GM23338 (cell line): Measurements from ENCODE around the gene ATP8A2. TPM values are rescaled to one million over a fixed set of nuclear protein-coding genes. Genes with fewer than 3 reads are reported as not detected.
A peak's percentile ranks its signal among the peaks of the same experiment; 100 is the strongest.

Experiments used
- ATAC-seq: fragments of 200-7000 bp; cut with Tn5 transposase; 3 replicates; pipeline ENCODE4 v1.9.1; 2020
- DNase-seq: peaks from one replicate; pipeline ENCODE4 v3.0.0-alpha.2; 2015; ENCODE audit warnings: low spot score
- H2AFZ ChIP-seq: fragments of 200-600 bp; sonication (generic); 2 replicates; pipeline ENCODE4 v1.8.0; 2016; ENCODE audit warnings: antibody characterized with exemption, mild to moderate bottlenecking, moderate library complexity
- H3F3A ChIP-seq: fragments of 200-600 bp; sonication (generic); replicated peaks from 2 replicates; pipeline ENCODE4 v1.8.0; 2017; ENCODE audit warnings: antibody characterized with exemption, mixed run types, low read depth
- H3K27ac ChIP-seq: fragments of 200-600 bp; sonication (generic); 2 replicates; pipeline ENCODE4 v1.6.1; 2016; ENCODE audit warnings: low read depth
- H3K27me3 ChIP-seq: fragments of 200-600 bp; sonication (generic); 2 replicates; pipeline ENCODE4 v1.8.0; 2016; ENCODE audit warnings: mild to moderate bottlenecking, mixed run types, moderate library complexity; ENCODE audit not compliant: insufficient read depth
- H3K36me3 ChIP-seq: fragments of 200-600 bp; sonication (generic); 2 replicates; pipeline ENCODE4 v1.8.0; 2016; ENCODE audit warnings: mild to moderate bottlenecking; ENCODE audit not compliant: insufficient read depth
- H3K4me1 ChIP-seq: fragments of 200-600 bp; sonication (generic); 2 replicates; pipeline ENCODE4 v1.8.0; 2016; ENCODE audit warnings: mild to moderate bottlenecking, moderate library complexity; ENCODE audit not compliant: insufficient read depth
- H3K4me2 ChIP-seq: fragments of 200-600 bp; sonication (generic); 2 replicates; pipeline ENCODE4 v1.7.1; 2017; ENCODE audit warnings: mixed run types
- H3K4me3 ChIP-seq: fragments of 200-600 bp; sonication (generic); 2 replicates; pipeline ENCODE4 v1.6.1; 2016; ENCODE audit warnings: mixed run types
- H3K79me2 ChIP-seq: fragments of 200-600 bp; sonication (generic); replicated peaks from 2 replicates; pipeline ENCODE4 v1.8.0; 2017; ENCODE audit warnings: mild to moderate bottlenecking; ENCODE audit not compliant: insufficient read depth
- H3K9me2 ChIP-seq: fragments of 200-600 bp; sonication (generic); 2 replicates; pipeline ENCODE4 v1.8.0; 2017; ENCODE audit not compliant: insufficient read depth
- H4K20me1 ChIP-seq: fragments of 200-600 bp; sonication (generic); replicated peaks from 2 replicates; pipeline ENCODE4 v1.8.0; 2017; ENCODE audit warnings: mild to moderate bottlenecking; ENCODE audit not compliant: insufficient read depth
- H3K27ac Mint-ChIP-seq: 2 replicates; pipeline ENCODE4 v1.8.0; 2020; ENCODE audit warnings: inconsistent platforms, mild to moderate bottlenecking, moderate library complexity, mixed read lengths
- H3K27me3 Mint-ChIP-seq: 3 replicates; pipeline ENCODE4 v1.8.0; 2022; ENCODE audit warnings: low read depth, mild to moderate bottlenecking, moderate library complexity, mixed read lengths, inconsistent platforms; ENCODE audit not compliant: insufficient read depth, poor library complexity
- H3K36me3 Mint-ChIP-seq: 3 replicates; pipeline ENCODE4 v1.8.0; 2021; ENCODE audit warnings: low read depth, mild to moderate bottlenecking, inconsistent platforms, moderate library complexity, mixed read lengths
- H3K4me1 Mint-ChIP-seq: 3 replicates; pipeline ENCODE4 v1.8.0; 2020; ENCODE audit warnings: mild to moderate bottlenecking, inconsistent platforms, mixed read lengths
- H3K4me3 Mint-ChIP-seq: 3 replicates; pipeline ENCODE4 v1.8.0; 2021; ENCODE audit warnings: moderate library complexity, mild to moderate bottlenecking, inconsistent platforms, mixed read lengths
- H3K9me3 Mint-ChIP-seq: 3 replicates; pipeline ENCODE4 v1.8.0; 2020; ENCODE audit warnings: moderate library complexity, mild to moderate bottlenecking, inconsistent platforms, mixed read lengths
- CREB1 ChIP-seq: fragments of 250-450 bp; sonication (Bioruptor Pico); IDR thresholded peaks from 2 replicates; pipeline ENCODE4 v1.5.0; 2020; ENCODE audit warnings: low read depth, mild to moderate bottlenecking, moderate library complexity
- CTCF ChIP-seq, 2 experiments: fragments of 200-600 bp in 1 of 2; sonication (generic) in 1 of 2; conservative IDR thresholded peaks; 2 replicates each; pipeline versions ENCODE4 v1.5.1 to v1.6.1; 2016 to 2017; ENCODE audit warnings: antibody characterized with exemption in 2 of 2, low read depth in 2 of 2, mild to moderate bottlenecking in 2 of 2, moderate library complexity in 1 of 2
- EZH2 ChIP-seq: fragments of 200-600 bp; sonication (generic); IDR thresholded peaks from one replicate; pipeline ENCODE4 v1.8.0; 2017; ENCODE audit warnings: antibody characterized with exemption, mild to moderate bottlenecking, low read depth; ENCODE audit not compliant: unreplicated experiment
- EZH2phosphoT487 ChIP-seq: fragments of 200-600 bp; sonication (generic); IDR thresholded peaks from one replicate; pipeline ENCODE4 v1.8.1; 2018; ENCODE audit warnings: antibody characterized with exemption; ENCODE audit not compliant: unreplicated experiment
- JUNB ChIP-seq: IDR thresholded peaks from one replicate; pipeline ENCODE4 v1.6.1; 2016; ENCODE audit warnings: antibody characterized with exemption; ENCODE audit not compliant: unreplicated experiment
- POLR2AphosphoS5 ChIP-seq: IDR thresholded peaks from 2 replicates; pipeline ENCODE4 v1.6.1; 2016; ENCODE audit warnings: antibody characterized with exemption, low read depth
- STAT1 ChIP-seq: IDR thresholded peaks from one replicate; pipeline ENCODE4 v1.6.1; 2016; ENCODE audit warnings: antibody characterized with exemption; ENCODE audit not compliant: unreplicated experiment
- ZNF114 ChIP-seq: fragments of 250-450 bp; sonication (Bioruptor Pico); IDR thresholded peaks from 2 replicates; pipeline ENCODE4 v1.5.0; 2020; ENCODE audit warnings: mild to moderate bottlenecking, moderate library complexity
- ZNF462 ChIP-seq: fragments of 250-450 bp; sonication (Bioruptor Pico); IDR thresholded peaks from 2 replicates; pipeline ENCODE4 v1.5.0; 2020; ENCODE audit warnings: mild to moderate bottlenecking, moderate library complexity
- polyA plus RNA-seq: library from polyadenylated mRNA; unstranded; fragments of >200 nt; fragmentation: Nextera tagmentation; extraction: Ambion mirVana; gene quantifications from 2 replicates; pipeline ENCODE4 v1.2.1, GENCODE V29; 2016
- total RNA-seq: library from RNA; depleted of rRNA; stranded (reverse); fragments of >200 nt; shearing (Covaris generic); gene quantifications from 2 replicates; pipeline ENCODE4 v1.2.3, GENCODE V29; 2014

ATP8A2 gene
- total and polyA plus RNA-seq, 2 experiments from 2014 or later: 5.7 to 8.8 TPM

- H3K4me3 ChIP-seq: no peak overlapping the region
- no peaks in the 10 kb centered on the region for H3K79me2 ChIP-seq
- no peaks in the 10 kb centered on the region for H3K27me3 ChIP-seq
- H3K27ac ChIP-seq: no peak overlapping the region
- no peak overlapping the region; the same call in 1 of the 2 replicates for H3K27ac Mint-ChIP-seq
- no peaks in the 10 kb centered on the region for H3K27me3 Mint-ChIP-seq
- no peaks in the 10 kb centered on the region for H3F3A ChIP-seq
- peaks cover 19% of the 10 kb centered on the region for H3K4me1 Mint-ChIP-seq
- H2AFZ ChIP-seq: no peak overlapping the region
- no peaks in the 10 kb centered on the region for H3K36me3 ChIP-seq
- DNase-seq (no peak), ATAC-seq (peak; percentile 33; the same call in 2 of the 3 replicates)
- no peaks in the 10 kb centered on the region for H4K20me1 ChIP-seq
- no peaks in the 10 kb centered on the region for H3K36me3 Mint-ChIP-seq
- H3K9me3 Mint-ChIP-seq: no peaks in the 10 kb centered on the region
- H3K4me1 ChIP-seq: no peaks in the 10 kb centered on the region
- no peak for TF ChIP-seq JUNB
- TF ChIP-seq STAT1: no peak
- TF ChIP-seq EZH2: no peak
- TF ChIP-seq EZH2phosphoT487: no peak
- no peak for TF ChIP-seq ZNF462
- TF ChIP-seq CREB1 (CRISPR knock-in tag): no peak
- TF ChIP-seq CTCF (conservative IDR thresholded peaks at IDR 0.05; ENCODE audit: low read depth in 2 of 2): 0 out of 4 replicates have a peak, but pooled peaks of 1 of the 2 experiments have one; percentile 8
- no peak for TF ChIP-seq POLR2AphosphoS5
- TF ChIP-seq ZNF114: no peak
- H3K4me2 ChIP-seq: no peak overlapping the region
- H3K9me2 ChIP-seq: no peaks in the 10 kb centered on the region
- H3K4me3 Mint-ChIP-seq: no peak overlapping the region
Measured at GRCh38 chr13:25494698-25495411, 123.1 kb downstream of the ATP8A2 start.
